Measurements from ENCODE around the gene ARHGAP28.
A peak's percentile ranks its signal among the peaks of the same experiment; 100 is the strongest.

The ARHGAP28 gene

GRCh38 chr18:6722690-6723089 lies 6.8 kb upstream of the ARHGAP28 start:
- Histone ChIP-seq H3K9me3 (ENCODE audit: severe bottlenecking) (no peaks in the 10 kb centered on the region), H3K27ac (ENCODE audit: poor library complexity, severe bottlenecking) (no peak overlapping the region), H3K27me3 (ENCODE audit: insufficient read depth, poor library complexity, severe bottlenecking) (no peaks in the 10 kb centered on the region), H3K4me3 (ENCODE audit: severe bottlenecking) (no peak overlapping the region), H3K36me3 (ENCODE audit: low read depth) (no peaks in the 10 kb centered on the region), H3K4me1 (ENCODE audit: insufficient read depth, poor library complexity, severe bottlenecking) (peaks cover 14% of the 10 kb centered on the region)
- no peak for TF ChIP-seq CTCF (IDR thresholded peaks at IDR 0.05; ENCODE audit: poor library complexity, severe bottlenecking)
- no peak for DNase-seq (ENCODE audit: low spot score)
- no peak for ATAC-seq (ENCODE audit: low read depth)

- H3K4me1 ChIP-seq (ENCODE audit: insufficient read depth, poor library complexity, severe bottlenecking) = peaks cover 9% of the 10 kb centered on the region
- no peaks in the 10 kb centered on the region for H3K27me3 ChIP-seq (ENCODE audit: insufficient read depth, poor library complexity, severe bottlenecking)
- no peak for TF ChIP-seq CTCF (IDR thresholded peaks at IDR 0.05; ENCODE audit: poor library complexity, severe bottlenecking)
- no peak overlapping the region for H3K4me3 ChIP-seq (ENCODE audit: severe bottlenecking)
- no peaks in the 10 kb centered on the region for H3K9me3 ChIP-seq (ENCODE audit: severe bottlenecking)
- no peak for ATAC-seq (ENCODE audit: low read depth)
- DNase-seq (ENCODE audit: low spot score) = no peak
- no peak overlapping the region for H3K27ac ChIP-seq (ENCODE audit: poor library complexity, severe bottlenecking)
- H3K36me3 ChIP-seq (ENCODE audit: low read depth) = no peaks in the 10 kb centered on the region
These were observed 5.2 kb upstream of the ARHGAP28 start for GRCh38 chr18:6724331-6724730.

GRCh38 chr18:6728331-6728730 lies 1.2 kb upstream of the ARHGAP28 start:
- H3K27ac ChIP-seq (ENCODE audit: poor library complexity, severe bottlenecking) = no peak overlapping the region
- H3K4me3 ChIP-seq (ENCODE audit: severe bottlenecking) = no peak overlapping the region
- no peaks in the 10 kb centered on the region for H3K9me3 ChIP-seq (ENCODE audit: severe bottlenecking)
- H3K36me3 ChIP-seq (ENCODE audit: low read depth) = no peaks in the 10 kb centered on the region
- no peak for TF ChIP-seq CTCF (IDR thresholded peaks at IDR 0.05; ENCODE audit: poor library complexity, severe bottlenecking)
- peaks cover 6% of the 10 kb centered on the region for H3K27me3 ChIP-seq (ENCODE audit: insufficient read depth, poor library complexity, severe bottlenecking)
- peaks cover 10% of the 10 kb centered on the region for H3K4me1 ChIP-seq (ENCODE audit: insufficient read depth, poor library complexity, severe bottlenecking)
- no peak for ATAC-seq (ENCODE audit: low read depth)
- DNase-seq (ENCODE audit: low spot score) = no peak

GRCh38 chr18:6728809-6729246 lies 688 bp upstream of the ARHGAP28 start:
- H3K4me1 ChIP-seq (ENCODE audit: insufficient read depth, poor library complexity, severe bottlenecking) = peaks cover 10% of the 10 kb centered on the region
- no peaks in the 10 kb centered on the region for H3K36me3 ChIP-seq (ENCODE audit: low read depth)
- H3K27me3 ChIP-seq (ENCODE audit: insufficient read depth, poor library complexity, severe bottlenecking) = peaks cover 6% of the 10 kb centered on the region
- no peaks in the 10 kb centered on the region for H3K9me3 ChIP-seq (ENCODE audit: severe bottlenecking)
- TF ChIP-seq CTCF (IDR thresholded peaks at IDR 0.05; ENCODE audit: poor library complexity, severe bottlenecking) = no peak
- peak overlapping the region; percentile 48 for H3K4me3 ChIP-seq (ENCODE audit: severe bottlenecking)
- ATAC-seq (ENCODE audit: low read depth) (no peak), DNase-seq (ENCODE audit: low spot score) (no peak)
- peak overlapping the region; percentile 29 for H3K27ac ChIP-seq (ENCODE audit: poor library complexity, severe bottlenecking)

- H3K36me3 ChIP-seq (ENCODE audit: low read depth) = no peaks in the 10 kb centered on the region
- H3K4me1 ChIP-seq (ENCODE audit: insufficient read depth, poor library complexity, severe bottlenecking) = peaks cover 10% of the 10 kb centered on the region
- no peak overlapping the region for H3K27ac ChIP-seq (ENCODE audit: poor library complexity, severe bottlenecking)
- no peak for TF ChIP-seq CTCF (IDR thresholded peaks at IDR 0.05; ENCODE audit: poor library complexity, severe bottlenecking)
- ATAC-seq (ENCODE audit: low read depth) = no peak
- H3K4me3 ChIP-seq (ENCODE audit: severe bottlenecking) = peak overlapping the region; percentile 48
- no peak for DNase-seq (ENCODE audit: low spot score)
- no peaks in the 10 kb centered on the region for H3K9me3 ChIP-seq (ENCODE audit: severe bottlenecking)
- H3K27me3 ChIP-seq (ENCODE audit: insufficient read depth, poor library complexity, severe bottlenecking) = peaks cover 6% of the 10 kb centered on the region
These were observed 1.1 kb downstream of the ARHGAP28 start for GRCh38 chr18:6730416-6731221.

All from RWPE2 (cell line).